HEK293T (cell line): ENCODE results near the gene BOLA2B.

ENCODE experiments used
- CTCF ChIA-PET: fragments of 350-600 bp; formaldehyde crosslinking; extraction: SDS; loops from one replicate; lab custom pipeline; 2021; ENCODE audit warnings: antibody characterized with exemption, inconsistent platforms; lab: Yijun Ruan, JAX
- POLR2A ChIA-PET: fragments of 350-600 bp; formaldehyde crosslinking; extraction: SDS; loops from one replicate; lab custom pipeline; 2020; ENCODE audit warnings: antibody characterized with exemption, inconsistent platforms; lab: Yijun Ruan, JAX
- DNase-seq: peaks from one replicate; pipeline ENCODE4 v3.0.0; 2012; ENCODE audit warnings: mixed read lengths; ENCODE audit errors: extremely low spot score
- ARNT ChIP-seq: fragments of 450-650 bp; IDR thresholded peaks from 2 replicates; pipeline ENCODE4 v1.6.1; 2017; ENCODE audit warnings: mild to moderate bottlenecking
- BHLHE40 ChIP-seq: fragments of 450-650 bp; IDR thresholded peaks from 2 replicates; pipeline ENCODE4 v1.6.1; 2016; ENCODE audit warnings: mild to moderate bottlenecking, moderate library complexity, borderline replicate concordance
- CTBP1 ChIP-seq: fragments of 450-650 bp; IDR thresholded peaks from 2 replicates; pipeline ENCODE4 v1.6.1; 2016; ENCODE audit warnings: borderline replicate concordance
- ELF4 ChIP-seq: fragments of 450-650 bp; IDR thresholded peaks from 2 replicates; pipeline ENCODE4 v1.6.1; 2017; ENCODE audit warnings: antibody characterized with exemption
- FOXA1 ChIP-seq: fragments of 450-650 bp; IDR thresholded peaks from 2 replicates; pipeline ENCODE4 v1.6.1; 2016; ENCODE audit warnings: mild to moderate bottlenecking
- FOXK2 ChIP-seq: fragments of 450-650 bp; IDR thresholded peaks from 2 replicates; pipeline ENCODE4 v1.6.1; 2016; ENCODE audit warnings: mild to moderate bottlenecking
- FOXM1 ChIP-seq: fragments of 450-650 bp; IDR thresholded peaks from 2 replicates; pipeline ENCODE4 v1.6.1; 2017; ENCODE audit warnings: mild to moderate bottlenecking, borderline replicate concordance
- HDGF ChIP-seq: fragments of 450-650 bp; IDR thresholded peaks from 2 replicates; pipeline ENCODE4 v1.6.1; 2017; ENCODE audit warnings: antibody characterized with exemption, borderline replicate concordance
- L3MBTL2 ChIP-seq: fragments of 450-650 bp; conservative IDR thresholded peaks from 2 replicates; pipeline ENCODE4 v1.6.1; 2016; ENCODE audit warnings: mild to moderate bottlenecking
- LEF1 ChIP-seq: fragments of 450-650 bp; IDR thresholded peaks from 2 replicates; pipeline ENCODE4 v1.6.1; 2017; ENCODE audit warnings: mild to moderate bottlenecking, borderline replicate concordance
- NFRKB ChIP-seq: fragments of 450-650 bp; IDR thresholded peaks from 2 replicates; pipeline ENCODE4 v1.6.1; 2016; ENCODE audit warnings: mild to moderate bottlenecking, moderate library complexity
- SP1 ChIP-seq: fragments of 450-650 bp; IDR thresholded peaks from 2 replicates; pipeline ENCODE4 v1.6.1; 2017
- SUZ12 ChIP-seq: fragments of 450-650 bp; IDR thresholded peaks from 2 replicates; pipeline ENCODE4 v1.6.1; 2016; ENCODE audit warnings: mild to moderate bottlenecking
- TARDBP ChIP-seq: fragments of 450-650 bp; IDR thresholded peaks from 2 replicates; pipeline ENCODE4 v1.6.1; 2016
- ZNF384 ChIP-seq: fragments of 450-650 bp; IDR thresholded peaks from 2 replicates; pipeline ENCODE4 v1.6.1; 2016
- TF ChIP-seq, protein P1 (sequence below): fragments of 450-650 bp; IDR thresholded peaks from 2 replicates; pipeline ENCODE4 v1.6.1; 2016

The BOLA2B gene

GRCh38 chr16:30149250-30149930 is 44.1 kb downstream of the BOLA2B start:
- CTCF ChIA-PET = interaction anchor here (1.1 kb wide), 1 partner anchor 11 kb away, joined by 3 read pairs; no protein-coding TSS in a partner anchor
- TF ChIP-seq CTBP1 (no peak), FOXK2 (no peak), BHLHE40 (no peak), L3MBTL2 (no peak), ELF4 (no peak), SP1 (no peak), SUZ12 (no peak), NFRKB (no peak), LEF1 (no peak), ZNF384 (no peak)
- TF ChIP-seq, protein P1, sequence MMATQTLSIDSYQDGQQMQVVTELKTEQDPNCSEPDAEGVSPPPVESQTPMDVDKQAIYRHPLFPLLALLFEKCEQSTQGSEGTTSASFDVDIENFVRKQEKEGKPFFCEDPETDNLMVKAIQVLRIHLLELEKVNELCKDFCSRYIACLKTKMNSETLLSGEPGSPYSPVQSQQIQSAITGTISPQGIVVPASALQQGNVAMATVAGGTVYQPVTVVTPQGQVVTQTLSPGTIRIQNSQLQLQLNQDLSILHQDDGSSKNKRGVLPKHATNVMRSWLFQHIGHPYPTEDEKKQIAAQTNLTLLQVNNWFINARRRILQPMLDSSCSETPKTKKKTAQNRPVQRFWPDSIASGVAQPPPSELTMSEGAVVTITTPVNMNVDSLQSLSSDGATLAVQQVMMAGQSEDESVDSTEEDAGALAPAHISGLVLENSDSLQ = no peak
- DNase-seq = no peak
- POLR2A ChIA-PET = no interaction called here

DNA sequence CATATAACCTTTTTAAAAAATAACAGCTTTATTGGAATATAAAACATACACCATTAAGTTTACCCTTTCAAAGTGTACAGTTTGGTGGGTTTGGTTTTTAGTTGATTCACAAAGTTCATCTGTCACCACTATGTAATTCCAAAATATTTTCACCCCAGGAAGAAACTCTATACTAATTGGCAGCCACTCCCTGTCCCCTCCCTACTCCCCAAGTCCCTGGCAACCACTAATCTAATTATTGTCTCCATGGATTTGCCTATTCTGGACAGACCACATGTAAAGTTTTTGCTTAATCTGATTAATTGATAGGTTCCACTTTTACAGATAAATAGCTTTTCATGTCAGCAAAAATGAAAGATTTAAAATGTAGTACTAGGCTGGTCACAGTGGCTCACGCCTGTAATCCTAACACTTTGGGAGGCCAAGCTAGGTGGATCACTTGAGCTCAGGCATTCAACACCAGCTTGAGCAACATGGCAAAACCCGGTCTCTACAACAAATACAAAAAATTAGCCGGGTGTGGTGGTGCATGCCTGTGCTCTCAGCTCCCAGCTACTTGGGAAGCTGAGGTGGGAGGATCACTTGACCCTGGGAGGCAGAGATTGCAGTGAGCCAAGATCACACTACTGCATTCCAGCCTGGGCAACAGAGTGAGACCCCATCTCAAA is 45.5 kb downstream of the BOLA2B start:
- POLR2A ChIA-PET = interaction anchor here (0.7 kb wide), 1 partner anchor 411 kb away, joined by 3 read pairs; no protein-coding TSS in a partner anchor
- no peak for TF ChIP-seq ZNF384
- TF ChIP-seq ARNT = no peak
- no peak for TF ChIP-seq BHLHE40
- no peak for TF ChIP-seq FOXM1
- no peak for TF ChIP-seq SUZ12
- TF ChIP-seq FOXK2 = no peak
- TF ChIP-seq CTBP1 = no peak
- TF ChIP-seq ELF4 = no peak
- TF ChIP-seq, protein P1 = no peak
- no peak for TF ChIP-seq L3MBTL2
- TF ChIP-seq FOXA1 = no peak
- no peak for TF ChIP-seq NFRKB
- TF ChIP-seq TARDBP = no peak
- TF ChIP-seq LEF1 = no peak
- no peak for TF ChIP-seq HDGF
- TF ChIP-seq SP1 = no peak
- CTCF ChIA-PET = no interaction called here
- DNase-seq = no peak

DNA sequence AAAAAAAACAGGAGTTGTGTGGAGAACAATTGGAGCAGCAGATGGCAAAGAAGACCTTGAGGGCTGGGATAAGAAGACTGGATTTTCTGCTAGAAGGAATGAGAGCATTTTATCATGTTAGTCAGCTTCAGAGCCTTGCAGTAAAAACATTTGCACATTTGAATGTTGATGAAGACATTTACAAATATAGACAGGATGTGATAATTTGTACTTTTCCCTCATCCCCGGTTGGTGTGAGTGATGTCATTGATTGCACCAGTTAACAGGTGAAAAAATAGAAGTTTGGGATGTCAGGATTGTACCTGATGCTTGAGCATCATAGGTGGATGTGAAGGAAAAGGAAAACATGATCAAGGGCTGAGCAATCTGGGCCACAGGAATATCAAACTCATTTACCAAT is 47.8 kb downstream of the BOLA2B start:
- ChIA-PET POLR2A (no interaction called here), CTCF (no interaction called here)
- no peak for TF ChIP-seq SUZ12
- TF ChIP-seq ARNT = no peak
- TF ChIP-seq LEF1 = no peak
- no peak for TF ChIP-seq SP1
- TF ChIP-seq, protein P1 = no peak
- no peak for TF ChIP-seq ZNF384
- no peak for TF ChIP-seq ELF4
- no peak for TF ChIP-seq NFRKB
- no peak for TF ChIP-seq FOXA1
- TF ChIP-seq HDGF = no peak
- TF ChIP-seq BHLHE40 = no peak
- TF ChIP-seq TARDBP = no peak
- no peak for TF ChIP-seq CTBP1
- no peak for DNase-seq

DNA sequence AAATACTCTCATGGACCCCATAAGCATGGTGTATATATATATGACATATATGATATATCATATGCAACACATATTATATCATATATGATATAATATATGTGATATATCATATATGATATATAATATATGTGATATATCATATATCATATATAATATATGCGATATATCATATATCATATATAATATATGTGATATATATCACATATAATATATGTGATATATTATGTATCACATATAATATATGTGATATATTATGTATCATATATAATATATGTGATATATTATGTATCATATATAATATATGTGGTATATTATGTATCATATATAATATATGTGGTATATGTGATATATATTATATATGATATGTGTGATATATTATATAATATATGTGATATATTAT is 48.5 kb downstream of the BOLA2B start:
- TF ChIP-seq ELF4 = no peak
- TF ChIP-seq L3MBTL2 = no peak
- TF ChIP-seq FOXK2 = no peak
- no peak for TF ChIP-seq SP1
- TF ChIP-seq LEF1 = no peak
- TF ChIP-seq HDGF = no peak
- TF ChIP-seq TARDBP = no peak
- no peak for TF ChIP-seq BHLHE40
- TF ChIP-seq, protein P1 = no peak
- no peak for TF ChIP-seq NFRKB
- no peak for TF ChIP-seq CTBP1
- no peak for TF ChIP-seq SUZ12
- TF ChIP-seq FOXA1 = no peak
- no peak for TF ChIP-seq ARNT
- no peak for TF ChIP-seq ZNF384
- CTCF ChIA-PET = no interaction called here
- DNase-seq = no peak
- POLR2A ChIA-PET = no interaction called here

DNA sequence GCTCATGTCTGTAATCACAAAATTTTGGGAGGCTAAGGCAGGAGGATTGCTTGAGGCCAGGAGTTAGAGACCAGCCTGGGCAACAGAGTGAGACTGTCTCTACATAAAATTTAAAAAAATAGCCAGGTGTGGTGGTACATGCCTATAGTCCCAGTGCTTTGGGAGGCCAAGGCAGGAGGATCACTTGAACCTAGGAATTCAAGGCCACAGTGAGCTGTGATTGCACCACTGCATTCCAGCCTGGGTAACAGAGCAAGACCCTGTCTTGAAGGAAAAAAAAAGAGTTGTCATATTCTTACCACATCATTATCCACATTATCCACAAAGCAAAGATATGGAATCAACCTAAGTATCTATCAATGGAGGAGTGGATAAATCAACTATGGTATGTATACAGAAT is 49.4 kb downstream of the BOLA2B start:
- CTCF ChIA-PET = no interaction called here
- POLR2A ChIA-PET = no interaction called here
- no peak for DNase-seq
- TF ChIP-seq L3MBTL2 = no peak
- TF ChIP-seq SP1 = no peak
- no peak for TF ChIP-seq ARNT
